Activated effector memory CD4-positive, alpha-beta T cell treated with Interleukin-2 at 50 U/mL for 16 hours (primary cell): ENCODE results near the gene TMPRSS11A.

Experiments used
- DNase-seq: peaks from one replicate; pipeline ENCODE4 v3.0.0-alpha.2; 2020

The TMPRSS11A gene

GRCh38 chr4:67911141-67911540, 52.2 kb downstream of the TMPRSS11A start:
- no peak for DNase-seq

- DNase-seq, result no peak
Measured at GRCh38 chr4:67910585-67910905, 52.7 kb downstream of the TMPRSS11A start.

- no peak for DNase-seq
Measured at GRCh38 chr4:67909905-67910584, 53.2 kb downstream of the TMPRSS11A start.

DNA sequence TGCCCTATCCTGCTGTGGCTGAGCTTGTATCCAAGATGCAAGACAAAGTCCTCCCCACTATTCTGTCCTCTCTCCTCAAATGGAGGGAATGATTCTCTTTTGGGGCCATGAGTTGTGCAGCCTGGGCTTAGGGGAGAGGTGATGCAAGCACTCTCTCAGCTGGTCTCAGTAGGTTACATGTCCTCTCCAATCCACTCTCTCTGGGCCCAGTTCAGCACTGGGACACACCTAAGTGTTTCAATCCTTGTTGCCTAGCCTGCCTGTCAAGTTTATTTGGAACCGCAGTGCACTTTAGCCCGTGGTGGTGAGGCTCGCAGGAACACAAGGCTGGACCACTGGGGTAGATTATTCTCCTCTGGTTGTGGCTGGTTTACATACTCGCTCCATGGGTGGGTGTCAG, 55.6 kb downstream of the TMPRSS11A start:
- DNase-seq, result no peak

GRCh38 chr4:67899096-67899495, 64.2 kb downstream of the TMPRSS11A start:
- DNase-seq, result no peak

GRCh38 chr4:67897686-67898085, 65.6 kb downstream of the TMPRSS11A start:
- no peak for DNase-seq

GRCh38 chr4:67896421-67897065, 66.8 kb downstream of the TMPRSS11A start:
- DNase-seq, result no peak

DNA sequence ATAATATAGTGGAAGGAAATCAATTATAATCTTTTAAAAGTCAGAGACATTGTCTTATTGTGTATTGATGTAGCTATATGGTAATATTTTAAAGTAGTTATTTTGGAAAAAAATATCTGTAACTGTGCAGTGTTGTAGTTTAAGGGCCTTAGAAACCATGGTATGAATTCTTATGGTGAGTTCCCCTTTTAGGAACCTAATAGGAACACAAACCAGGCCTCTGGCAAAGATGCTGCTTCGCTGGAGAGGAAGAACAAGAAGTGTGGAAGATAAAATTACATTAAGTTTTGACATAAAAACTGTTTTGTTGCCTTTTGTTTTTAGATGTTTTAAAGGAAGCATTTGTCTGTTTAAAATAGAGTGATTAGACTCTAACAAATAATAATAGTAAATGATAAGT, 68.6 kb downstream of the TMPRSS11A start:
- DNase-seq, result no peak

DNA sequence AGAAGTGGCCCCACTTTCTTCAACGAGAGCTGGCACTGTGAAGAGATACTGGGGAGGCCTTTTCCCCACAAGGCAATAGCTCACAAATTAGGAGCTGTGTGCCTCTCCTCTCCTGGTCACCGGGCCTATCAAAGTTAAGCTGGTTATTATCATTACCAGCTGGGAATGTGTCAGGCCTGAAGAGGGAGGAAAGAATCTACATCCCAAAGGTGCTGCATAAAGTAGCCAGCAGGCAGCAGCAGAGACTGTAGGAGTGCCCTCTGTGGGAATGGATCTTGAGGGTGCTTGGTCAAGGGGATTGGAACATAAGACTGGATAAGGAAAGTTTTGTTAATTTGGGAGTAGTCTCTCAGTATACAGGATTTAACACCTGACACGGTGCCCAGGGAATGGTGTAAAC, 70.4 kb downstream of the TMPRSS11A start:
- no peak for DNase-seq

- no peak for DNase-seq
Measured at GRCh38 chr4:67892253-67892652, 71.0 kb downstream of the TMPRSS11A start.

- no peak for DNase-seq
Measured at GRCh38 chr4:67891645-67892044, 71.6 kb downstream of the TMPRSS11A start.

GRCh38 chr4:67886281-67886680, 77.0 kb downstream of the TMPRSS11A start:
- no peak for DNase-seq

- DNase-seq, result no peak
Measured at GRCh38 chr4:67885762-67886161, 77.5 kb downstream of the TMPRSS11A start.

- no peak for DNase-seq
Measured at GRCh38 chr4:67884701-67885100, 78.6 kb downstream of the TMPRSS11A start.

GRCh38 chr4:67883902-67884301, 79.4 kb downstream of the TMPRSS11A start, which contains the start of gene TMPRSS11D:
Gene TMPRSS11D (minus strand): TSS chr4:67884002. CDS start chr4:67883933, 69 bp downstream.
- no peak for DNase-seq

DNA sequence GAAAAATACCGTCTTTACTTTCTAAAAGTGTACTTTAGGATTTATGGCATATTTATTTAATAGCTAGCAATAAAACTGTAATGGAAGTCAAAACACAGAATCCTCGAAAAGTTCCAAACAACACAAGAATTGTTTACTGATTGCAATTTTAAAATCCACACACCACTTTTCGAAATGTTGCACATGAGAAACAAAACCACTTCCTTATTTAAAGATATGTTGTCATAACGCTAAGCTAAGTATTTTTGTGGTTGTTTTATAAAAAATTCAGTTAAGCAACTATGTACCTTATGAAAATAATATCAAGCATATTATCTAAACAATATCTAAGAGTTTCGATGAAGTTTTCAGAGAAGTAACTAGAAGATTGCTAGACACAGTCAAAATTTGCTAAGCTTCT, 79.8 kb downstream of the TMPRSS11A start:
- no peak for DNase-seq

GRCh38 chr4:67880866-67881610, 82.3 kb downstream of the TMPRSS11A start:
- no peak for DNase-seq

GRCh38 chr4:67879486-67879885, 83.8 kb downstream of the TMPRSS11A start:
- no peak for DNase-seq

GRCh38 chr4:67877086-67877485, 86.2 kb downstream of the TMPRSS11A start:
- no peak for DNase-seq

- DNase-seq, result no peak
Measured at GRCh38 chr4:67874986-67875385, 88.3 kb downstream of the TMPRSS11A start.

DNA sequence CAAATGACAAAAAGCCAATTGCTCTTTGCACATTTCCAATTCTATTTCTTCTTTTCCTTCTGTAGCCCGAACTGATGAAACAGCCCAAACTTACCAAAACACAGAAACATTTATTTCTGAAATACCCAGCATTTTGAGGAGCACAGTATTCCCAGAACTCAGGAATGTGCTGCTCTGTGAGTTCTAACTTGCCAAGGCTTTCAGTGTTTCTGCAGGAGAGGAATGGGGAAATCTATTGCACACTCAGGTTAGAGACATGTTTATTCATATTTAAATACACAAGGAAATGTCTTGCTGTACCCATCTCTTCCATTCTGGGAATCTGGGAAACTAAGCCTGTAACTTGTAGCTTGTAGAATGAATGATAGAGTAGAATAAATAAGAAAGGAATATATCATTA, 90.2 kb downstream of the TMPRSS11A start:
- DNase-seq, result no peak

DNA sequence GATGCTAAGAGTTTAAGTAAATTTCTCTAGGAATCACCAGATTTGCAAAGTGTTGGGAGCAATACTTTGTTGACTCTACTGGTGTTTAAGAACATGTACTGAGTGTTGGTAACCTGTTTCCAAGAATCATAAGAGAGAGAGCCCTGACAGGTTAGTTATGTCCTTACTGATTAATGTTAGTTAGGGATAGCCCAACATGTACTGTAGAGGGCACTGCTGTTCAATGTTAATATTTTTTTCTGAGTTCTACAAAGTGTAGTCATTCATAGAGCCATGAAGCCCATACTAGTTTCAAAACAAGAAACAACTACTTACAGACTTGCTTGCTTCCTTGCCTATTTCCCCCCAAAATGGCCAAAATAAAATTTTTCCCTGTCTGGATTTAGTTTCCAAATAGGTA, 91.4 kb downstream of the TMPRSS11A start:
- no peak for DNase-seq

DNA sequence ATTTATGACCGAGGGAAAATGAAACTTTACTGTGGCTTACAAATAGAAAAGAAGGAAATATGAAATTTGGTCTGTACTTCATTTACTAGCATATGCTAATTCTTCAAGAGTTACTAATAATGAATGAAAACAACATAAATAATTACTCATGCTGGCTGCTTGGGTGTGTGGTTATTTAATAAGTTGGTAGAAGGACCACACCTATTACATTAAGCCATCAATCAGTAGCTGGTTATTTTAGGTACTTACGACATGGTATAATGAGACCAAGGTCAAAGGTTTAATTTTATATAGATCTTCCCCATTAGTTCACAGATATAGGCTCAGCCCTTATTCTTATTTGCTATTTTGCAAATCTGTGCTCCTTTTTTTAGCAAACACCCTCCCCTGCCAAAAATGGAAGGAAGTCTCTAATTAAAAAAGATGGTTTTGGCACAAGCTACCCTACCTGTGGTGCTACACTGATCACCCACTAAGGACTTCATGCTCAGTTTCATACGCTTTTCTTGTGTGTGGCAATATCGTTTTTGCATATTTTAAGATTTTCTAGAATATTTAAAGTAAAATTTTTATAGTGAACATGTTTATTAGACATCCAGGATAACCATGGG, 93.6 kb downstream of the TMPRSS11A start:
- DNase-seq, result no peak

DNA sequence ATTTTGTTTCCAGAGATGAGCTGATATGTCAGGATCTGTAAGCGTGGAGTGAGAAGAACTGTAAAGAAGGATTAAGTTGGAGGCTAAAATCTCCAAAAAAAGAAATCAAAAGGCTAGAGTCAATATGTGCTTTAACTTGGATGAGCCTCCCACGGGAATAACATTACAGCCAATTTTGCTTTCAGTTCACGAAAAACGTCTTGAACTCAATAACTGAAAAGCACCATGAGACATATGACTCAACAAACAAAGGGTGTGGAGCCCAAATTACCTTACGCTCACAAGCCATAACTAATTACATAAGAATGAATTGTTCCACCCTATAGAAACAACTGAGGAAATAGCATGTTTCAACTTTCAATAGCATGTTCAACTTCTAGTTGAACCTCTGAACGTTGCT, 101.8 kb downstream of the TMPRSS11A start:
- no peak for DNase-seq
